Neuronal stem cell (in vitro differentiated cells): Measurements from ENCODE around the gene KRT84.

Source experiments
- DNase-seq: peaks from one replicate; pipeline ENCODE4 v3.0.0-alpha.2; 2013; ENCODE audit warnings: low spot score
- H2AFZ ChIP-seq: one replicate; pipeline ENCODE4 v1.6.1; 2013; ENCODE audit warnings: mild to moderate bottlenecking, low read length, inconsistent platforms
- H2AK5ac ChIP-seq: 2 replicates; pipeline ENCODE4 v1.6.1; 2013; ENCODE audit warnings: low read depth, mild to moderate bottlenecking, inconsistent platforms, low read length, moderate library complexity, mixed read lengths
- H2BK120ac ChIP-seq: 2 replicates; pipeline ENCODE4 v1.6.1; 2013; ENCODE audit warnings: low read depth, mild to moderate bottlenecking, inconsistent platforms, low read length, moderate library complexity, mixed read lengths
- H2BK12ac ChIP-seq: one replicate; pipeline ENCODE4 v1.6.1; 2013; ENCODE audit warnings: low read length, inconsistent platforms
- H2BK15ac ChIP-seq: 2 replicates; pipeline ENCODE4 v1.6.1; 2013; ENCODE audit warnings: mild to moderate bottlenecking, low read length, inconsistent platforms, mixed read lengths
- H2BK5ac ChIP-seq: one replicate; pipeline ENCODE4 v1.6.1; 2013; ENCODE audit warnings: inconsistent platforms, mild to moderate bottlenecking, low read length, moderate library complexity
- H3K14ac ChIP-seq: one replicate; pipeline ENCODE4 v1.6.1; 2013; ENCODE audit warnings: low read length, inconsistent platforms
- H3K18ac ChIP-seq: 2 replicates; pipeline ENCODE4 v1.6.1; 2013; ENCODE audit warnings: low read length, inconsistent platforms
- H3K23ac ChIP-seq: 2 replicates; pipeline ENCODE4 v1.6.1; 2013; ENCODE audit warnings: low read depth, mild to moderate bottlenecking, mixed read lengths, low read length, inconsistent platforms; ENCODE audit not compliant: poor library complexity
- H3K27ac ChIP-seq: replicated peaks from 3 replicates; pipeline ENCODE4 v1.5.1; 2013; ENCODE audit warnings: low read length, inconsistent platforms
- H3K27me3 ChIP-seq, 3 experiments: 2 replicates each; pipeline ENCODE4 v1.6.1; 2013; ENCODE audit warnings: low read length in 3 of 3, mild to moderate bottlenecking in 2 of 3, inconsistent platforms in 1 of 3, low read depth in 1 of 3, mixed read lengths in 1 of 3, moderate library complexity in 1 of 3; ENCODE audit not compliant: control insufficient read depth in 3 of 3, insufficient read depth in 3 of 3
- H3K36me3 ChIP-seq, 2 donors: replicated peaks in 1 of 2; 2 replicates each; pipeline ENCODE4 v1.6.1; 2013; ENCODE audit warnings: low read length in 2 of 2; ENCODE audit not compliant: control insufficient read depth in 2 of 2, insufficient read depth in 2 of 2
- H3K4ac ChIP-seq: 2 replicates; pipeline ENCODE4 v1.6.1; 2013; ENCODE audit warnings: inconsistent platforms, mild to moderate bottlenecking, low read length, moderate library complexity
- H3K4me1 ChIP-seq, 2 donors: 1 replicate in 1 of 2; 2 replicates in 1 of 2; pipeline ENCODE4 v1.6.1; 2013; ENCODE audit warnings: low read length in 2 of 2, low read depth in 1 of 2; ENCODE audit not compliant: control insufficient read depth in 2 of 2, insufficient read depth in 1 of 2
- H3K4me2 ChIP-seq: one replicate; pipeline ENCODE4 v1.6.1; 2013; ENCODE audit warnings: mild to moderate bottlenecking, low read length, inconsistent platforms; ENCODE audit not compliant: insufficient read depth, poor library complexity, severe bottlenecking
- H3K4me3 ChIP-seq, 2 donors: 2 replicates each; pipeline ENCODE4 v1.5.1; 2013; ENCODE audit warnings: low read length in 2 of 2, mild to moderate bottlenecking in 2 of 2, inconsistent platforms in 1 of 2, moderate library complexity in 1 of 2
- H3K79me1 ChIP-seq: one replicate; pipeline ENCODE4 v1.6.1; 2013; ENCODE audit warnings: low read depth, mild to moderate bottlenecking, inconsistent platforms, low read length, moderate library complexity
- H3K9ac ChIP-seq: one replicate; pipeline ENCODE4 v1.6.1; 2013; ENCODE audit warnings: mild to moderate bottlenecking, low read depth, low read length, inconsistent platforms; ENCODE audit not compliant: poor library complexity
- H3K9me3 ChIP-seq, 2 donors: replicated peaks in 1 of 2; 2 replicates each; pipeline versions ENCODE3 to v1.6.1; 2013; ENCODE audit warnings: low read length in 2 of 2, mild to moderate bottlenecking in 2 of 2, inconsistent platforms in 1 of 2, low read depth in 1 of 2, mixed read lengths in 1 of 2, moderate library complexity in 1 of 2; ENCODE audit not compliant: control insufficient read depth in 2 of 2, insufficient read depth in 1 of 2
- H4K8ac ChIP-seq: one replicate; pipeline ENCODE4 v1.6.1; 2013; ENCODE audit warnings: low read depth, mild to moderate bottlenecking, inconsistent platforms, low read length, moderate library complexity
- H4K91ac ChIP-seq: one replicate; pipeline ENCODE4 v1.6.1; 2013; ENCODE audit warnings: low read length, low read depth, mild to moderate bottlenecking, inconsistent platforms; ENCODE audit not compliant: poor library complexity
- WGBS, 2 donors: extraction: QIAGEN DNeasy Blood & Tissue Kit; methylation state at CpG; one replicate each; pipeline ENCODE4 v1.1.7; 2013; ENCODE audit warnings: missing lambda C conversion rate in 2 of 2, mixed read lengths in 1 of 2; ENCODE audit not compliant: insufficient read length in 2 of 2, insufficient replicate concordance in 1 of 2; ENCODE audit errors: extremely low coverage in 2 of 2; 5-methylcytosine and 5-hydroxymethylcytosine counted together

Gene KRT84

GRCh38 chr12:52432559-52433207, 47.2 kb upstream of the KRT84 start:
- WGBS, 2 donors = no CpG with 5 or more reads among the region's 6 CpGs
- no peak overlapping the region for H3K23ac ChIP-seq
- H4K91ac ChIP-seq = no peak overlapping the region
- H3K27ac ChIP-seq = no peak overlapping the region
- H2BK120ac ChIP-seq = no peak overlapping the region
- H3K14ac ChIP-seq = no peak overlapping the region
- no peaks in the 10 kb centered on the region for H3K9me3 ChIP-seq
- no peak overlapping the region for H3K4me3 ChIP-seq
- H3K9ac ChIP-seq = no peak overlapping the region
- no peak overlapping the region for H2AK5ac ChIP-seq
- no peak overlapping the region for H2BK12ac ChIP-seq
- no peak overlapping the region for H3K4ac ChIP-seq
- H3K4me2 ChIP-seq = no peak overlapping the region
- no peak overlapping the region for H2BK5ac ChIP-seq
- no peak overlapping the region for H2AFZ ChIP-seq
- no peak for DNase-seq
- H3K36me3 ChIP-seq = no peaks in the 10 kb centered on the region
- H3K79me1 ChIP-seq = no peaks in the 10 kb centered on the region
- H3K27me3 ChIP-seq = no peaks in the 10 kb centered on the region
- no peak overlapping the region for H4K8ac ChIP-seq
- no peak overlapping the region for H2BK15ac ChIP-seq
- no peak overlapping the region for H3K18ac ChIP-seq
- H3K4me1 ChIP-seq = peaks cover 0 to 2% of the 10 kb centered on the region in 2 donors

- H3K18ac ChIP-seq = peak overlapping the region; percentile 38
- H2BK15ac ChIP-seq = no peak overlapping the region
- H3K4me3 ChIP-seq = no peak overlapping the region
- H3K4me2 ChIP-seq = no peak overlapping the region
- no peaks in the 10 kb centered on the region for H3K9me3 ChIP-seq
- H3K4ac ChIP-seq = no peak overlapping the region
- no peak overlapping the region for H3K27ac ChIP-seq
- no peak overlapping the region for H4K8ac ChIP-seq
- no peaks in the 10 kb centered on the region for H3K36me3 ChIP-seq
- no peak overlapping the region for H2BK5ac ChIP-seq
- DNase-seq = no peak
- no peak overlapping the region for H4K91ac ChIP-seq
- H2BK12ac ChIP-seq = no peak overlapping the region
- no peak overlapping the region for H3K23ac ChIP-seq
- H3K27me3 ChIP-seq = peaks cover 0 to 4% (median 0%) of the 10 kb centered on the region in 3 experiments
- no peaks in the 10 kb centered on the region for H3K79me1 ChIP-seq
- no peak overlapping the region for H3K14ac ChIP-seq
- H2AFZ ChIP-seq = no peak overlapping the region
- no CpG with 5 or more reads among the region's 10 CpGs for WGBS, 2 donors
- H3K4me1 ChIP-seq = peaks cover 0 to 5% of the 10 kb centered on the region in 2 donors
- no peak overlapping the region for H2BK120ac ChIP-seq
- H3K9ac ChIP-seq = no peak overlapping the region
- H2AK5ac ChIP-seq = no peak overlapping the region
Measured at GRCh38 chr12:52428121-52428520, 42.7 kb upstream of the KRT84 start.

DNA sequence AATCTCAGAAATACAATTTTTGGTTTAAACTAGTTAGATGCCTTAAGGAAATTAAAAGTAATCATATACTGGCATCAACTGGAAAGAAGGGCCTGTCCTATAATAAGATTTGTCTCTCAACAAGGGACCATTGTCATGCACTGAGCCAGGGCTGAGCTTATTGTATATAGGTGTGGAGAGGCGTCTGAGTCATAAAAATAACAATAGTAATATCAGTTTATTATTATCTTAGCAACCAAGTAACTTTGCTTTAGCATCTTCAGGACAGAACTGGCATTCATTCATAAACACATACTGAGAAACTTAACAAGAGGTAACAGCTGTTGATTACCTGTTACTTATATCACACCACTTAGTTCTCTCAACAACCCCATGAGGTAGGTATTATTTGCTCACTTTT, 41.6 kb upstream of the KRT84 start:
- peaks cover 0 to 8% of the 10 kb centered on the region in 2 donors for H3K4me1 ChIP-seq

DNA sequence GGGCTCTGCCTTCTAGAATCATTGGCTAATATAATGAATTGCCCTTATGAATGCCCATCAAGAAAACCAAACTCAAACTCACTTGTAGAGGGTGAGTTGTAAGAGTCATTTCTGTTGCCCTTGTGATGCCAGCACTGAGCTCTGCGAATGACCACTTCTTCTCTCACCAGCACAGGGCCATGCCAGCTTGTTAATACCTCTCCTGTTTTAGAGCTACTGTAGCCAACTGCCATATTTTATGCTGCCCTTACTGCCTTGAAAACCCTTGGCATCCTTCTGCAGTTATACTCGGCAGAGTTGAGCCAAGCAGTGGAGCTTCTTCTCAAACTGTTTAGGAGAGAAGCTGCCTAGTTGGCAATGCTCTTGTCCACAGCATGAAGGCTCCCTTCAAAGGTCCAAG, 40.6 kb upstream of the KRT84 start:
- H3K18ac ChIP-seq = no peak overlapping the region
- peaks cover 0 to 7% (median 0%) of the 10 kb centered on the region in 3 experiments for H3K27me3 ChIP-seq
- H3K9ac ChIP-seq = no peak overlapping the region
- no peak overlapping the region for H2BK5ac ChIP-seq
- H2BK120ac ChIP-seq = no peak overlapping the region
- H3K23ac ChIP-seq = no peak overlapping the region
- H3K4ac ChIP-seq = no peak overlapping the region
- no peak for DNase-seq
- no peak overlapping the region for H3K4me2 ChIP-seq
- H3K4me1 ChIP-seq = peaks cover 0 to 8% of the 10 kb centered on the region in 2 donors
- H4K8ac ChIP-seq = no peak overlapping the region
- no peak overlapping the region for H3K14ac ChIP-seq
- no peak overlapping the region for H2BK12ac ChIP-seq
- no peak overlapping the region for H3K27ac ChIP-seq
- H3K9me3 ChIP-seq = no peaks in the 10 kb centered on the region
- no peak overlapping the region for H2AFZ ChIP-seq
- H3K36me3 ChIP-seq = no peaks in the 10 kb centered on the region
- no peak overlapping the region for H2AK5ac ChIP-seq
- H3K4me3 ChIP-seq = no peak overlapping the region
- no CpG with 5 or more reads among the region's 2 CpGs for WGBS, 2 donors
- H2BK15ac ChIP-seq = no peak overlapping the region
- H3K79me1 ChIP-seq = no peaks in the 10 kb centered on the region
- no peak overlapping the region for H4K91ac ChIP-seq

More for the DNA sequence above, 41.6 kb upstream of the KRT84 start:
- Histone ChIP-seq H3K9ac (no peak overlapping the region), H3K9me3 (no peaks in the 10 kb centered on the region), H3K23ac (no peak overlapping the region), H3K36me3 (no peaks in the 10 kb centered on the region), H3K14ac (no peak overlapping the region), H3K4me2 (no peak overlapping the region), H2AFZ (no peak overlapping the region), H3K4me3 (no peak overlapping the region), H2BK5ac (no peak overlapping the region), H2BK120ac (no peak overlapping the region), H3K27ac (no peak overlapping the region), H4K91ac (no peak overlapping the region), H2AK5ac (no peak overlapping the region), H3K27me3 (peaks cover 0 to 7% (median 0%) of the 10 kb centered on the region in 3 experiments), H2BK12ac (no peak overlapping the region), H3K18ac (no peak overlapping the region), H4K8ac (no peak overlapping the region), H3K4ac (no peak overlapping the region), H2BK15ac (no peak overlapping the region), H3K79me1 (no peaks in the 10 kb centered on the region)
- WGBS, 2 donors = no CpG with 5 or more reads among the region's 1 CpG
- no peak for DNase-seq
